Keratinocyte (primary cell): ENCODE data around the gene SCO1. TPM values are rescaled to one million over a fixed set of nuclear protein-coding genes. Genes with fewer than 3 reads are reported as not detected.
"Not testable (repeated sequence)": the region's sequence is repeated elsewhere in the genome, so short reads cannot be mapped to it uniquely, and the experiment has no call there.

Experiments
- DNase-seq: peaks from one replicate; pipeline ENCODE4 v3.0.0-alpha.2; 2011; ENCODE audit warnings: low read depth, missing footprints, low spot score
- FAIRE-seq: peaks from 2 replicates; lab custom pipeline; 2011; peaks lifted over from hg19 to GRCh38; lab: Jason Lieb, UNC
- H2AFZ ChIP-seq: 2 replicates; pipeline ENCODE4 v1.6.0; 2012; ENCODE audit warnings: low read length, control low read depth, inconsistent platforms; ENCODE audit not compliant: control insufficient read depth
- H3K27ac ChIP-seq: 2 replicates; pipeline ENCODE4 v1.5.1; 2011; ENCODE audit warnings: low read length; ENCODE audit not compliant: control insufficient read depth, insufficient read depth
- H3K27me3 ChIP-seq: 3 replicates; pipeline ENCODE4 v1.6.0; 2011; ENCODE audit warnings: low read length; ENCODE audit not compliant: control insufficient read depth, insufficient read depth; ENCODE audit errors: extremely low read depth
- H3K36me3 ChIP-seq, 2 experiments: 2 replicates in 1 of 2; 3 replicates in 1 of 2; pipeline ENCODE4 v1.5.1; 2011; ENCODE audit warnings: low read length in 2 of 2, mild to moderate bottlenecking in 1 of 2; ENCODE audit not compliant: control insufficient read depth in 2 of 2, insufficient read depth in 2 of 2; ENCODE audit errors: extremely low read depth in 1 of 2
- H3K4me1 ChIP-seq: 3 replicates; pipeline ENCODE4 v1.5.1; 2011; ENCODE audit warnings: low read length; ENCODE audit not compliant: control insufficient read depth, insufficient read depth; ENCODE audit errors: extremely low read depth
- H3K4me2 ChIP-seq: 3 replicates; pipeline ENCODE4 v1.6.0; 2011; ENCODE audit warnings: low read depth, low read length; ENCODE audit not compliant: control insufficient read depth, insufficient read depth; ENCODE audit errors: extremely low read depth
- H3K4me3 ChIP-seq, 3 experiments: fragments of 200-600 bp in 1 of 3; sonication (generic) in 1 of 3; 2 replicates in 2 of 3; 3 replicates in 1 of 3; pipeline ENCODE4 v1.5.1; 2011 to 2016; ENCODE audit warnings: low read length in 3 of 3, mild to moderate bottlenecking in 3 of 3, control low read depth in 2 of 3, inconsistent platforms in 1 of 3, low read depth in 1 of 3, mixed read lengths in 1 of 3, mixed run types in 1 of 3, moderate library complexity in 1 of 3; ENCODE audit not compliant: control insufficient read depth in 2 of 3, insufficient read depth in 2 of 3; ENCODE audit errors: extremely low read depth in 1 of 3
- H3K79me2 ChIP-seq: 2 replicates; pipeline ENCODE4 v1.6.0; 2012; ENCODE audit warnings: low read length; ENCODE audit not compliant: control insufficient read depth, insufficient read depth
- H3K9ac ChIP-seq: 3 replicates; pipeline ENCODE4 v1.6.0; 2011; ENCODE audit warnings: low read length; ENCODE audit not compliant: control insufficient read depth, insufficient read depth; ENCODE audit errors: extremely low read depth
- H3K9me1 ChIP-seq: 3 replicates; pipeline ENCODE4 v1.6.0; 2011; ENCODE audit warnings: low read length; ENCODE audit not compliant: control insufficient read depth, insufficient read depth; ENCODE audit errors: extremely low read depth
- H3K9me3 ChIP-seq: 2 replicates; pipeline ENCODE4 v1.5.1; 2012; ENCODE audit warnings: low read depth, low read length; ENCODE audit not compliant: control insufficient read depth
- H4K20me1 ChIP-seq: 3 replicates; pipeline ENCODE4 v1.6.0; 2011; ENCODE audit warnings: low read length; ENCODE audit not compliant: control insufficient read depth, insufficient read depth; ENCODE audit errors: extremely low read depth
- CTCF ChIP-seq, 3 experiments: IDR thresholded peaks in 1 of 3; conservative IDR thresholded peaks in 1 of 3; optimal IDR thresholded peaks in 1 of 3; 2 replicates in 2 of 3; 3 replicates in 1 of 3; pipeline versions ENCODE3 to v1.5.1; 2011; ENCODE audit warnings: low read length in 3 of 3, mild to moderate bottlenecking in 3 of 3, moderate library complexity in 2 of 3, control low read depth in 1 of 3, inconsistent platforms in 1 of 3; ENCODE audit not compliant: insufficient read depth in 2 of 3; ENCODE audit errors: extremely low read depth in 1 of 3
- EZH2 ChIP-seq: IDR thresholded peaks from one replicate; pipeline ENCODE4 v1.6.1; 2012; ENCODE audit warnings: inconsistent platforms, mild to moderate bottlenecking, low read length, moderate library complexity
- dilution Hi-C: fragments of 300-500 bp; cut with MboI; formaldehyde crosslinking; loops from one replicate; pipeline ENCODE4 v1.7.0; 2020; ENCODE audit warnings: low sequenced_read_pairs; ENCODE audit not compliant: extremely low pct_ligation_motif_present
- polyA plus RNA-seq, 5 experiments: library from polyadenylated mRNA; depleted of rRNA in 3 of 5; stranded (reverse) in 3 of 5; stranded (forward) in 1 of 5; unstranded in 1 of 5; fragments of >200 nt; gene quantifications; 1 replicate in 1 of 5; 2 replicates in 3 of 5; 3 replicates in 1 of 5; pipeline versions ENCODE4 v1.2.1 to v1.2.3, GENCODE V29; 2011 to 2012; ENCODE audit warnings: missing spikeins in 2 of 5, low read depth in 1 of 5, low replicate concordance in 1 of 5

The SCO1 gene
- polyA plus RNA-seq, 1 donor (not counting 4 experiments of a cell fraction or from before 2014, with no cell fraction given), result 28.3 TPM

GRCh38 chr17:10698096-10698818 is 924 bp upstream of the SCO1 start:
- no peak for TF ChIP-seq CTCF (optimal IDR thresholded peaks at IDR 0.05 in 1 of 3, IDR thresholded peaks at IDR 0.05 in 1 of 3, conservative IDR thresholded peaks at IDR 0.05 in 1 of 3; ENCODE audit: extremely low read depth in 1 of 3, insufficient read depth in 2 of 3, low read length in 3 of 3)
- TF ChIP-seq EZH2, result no peak
- Histone ChIP-seq H3K9ac (peak overlapping the region; percentile 90), H4K20me1 (no peaks in the 10 kb centered on the region), H3K4me3 (peak overlapping the region; percentile 84 to 95 (median 90)), H3K36me3 (peaks cover 4% of the 10 kb centered on the region in 2 experiments), H3K4me1 (peaks cover 19% of the 10 kb centered on the region), H3K79me2 (peaks cover 65% of the 10 kb centered on the region), H3K9me1 (no peaks in the 10 kb centered on the region), H3K9me3 (no peaks in the 10 kb centered on the region), H3K4me2 (peak overlapping the region; percentile 86), H2AFZ (peak overlapping the region; percentile 77), H3K27me3 (no peaks in the 10 kb centered on the region), H3K27ac (peak overlapping the region; percentile 86)
- FAIRE-seq (no peak), DNase-seq (no peak)
- dilution Hi-C loops, result no loop called here

GRCh38 chr17:10695875-10696407 is 1.4 kb downstream of the SCO1 start:
- dilution Hi-C loops, H2AFZ ChIP-seq: not testable (repeated sequence)

More at GRCh38 chr17:10695875-10696407, 1.4 kb downstream of the SCO1 start:
- not testable (repeated sequence) for FAIRE-seq, H3K27me3 ChIP-seq, H3K9me3 ChIP-seq, DNase-seq, H4K20me1 ChIP-seq, H3K9me1 ChIP-seq
- Histone ChIP-seq H3K4me2 (peak overlapping the region; percentile 95), H3K36me3 (peaks cover 14 to 22% of the 10 kb centered on the region in 2 experiments), H3K4me3 (peak overlapping the region; percentile 84 to 95 (median 90)), H3K79me2 (peaks cover 69% of the 10 kb centered on the region), H3K9ac (peak overlapping the region; percentile 90), H3K4me1 (peaks cover 13% of the 10 kb centered on the region), H3K27ac (peak overlapping the region; percentile 86)
